LHCN-M2 (cell line): ENCODE data around the gene COPG1. TPM values are rescaled to one million over a fixed set of nuclear protein-coding genes. Genes with fewer than 3 reads are reported as not detected.
"Not testable (repeated sequence)": the region's sequence is repeated elsewhere in the genome, so short reads cannot be mapped to it uniquely, and the experiment has no call there.

Source experiments
- DNase-seq: peaks from one replicate; pipeline ENCODE4 v3.0.0-alpha.2; 2012; ENCODE audit warnings: low read depth
- polyA plus RNA-seq: library from polyadenylated mRNA; unstranded; fragments of >200 nt; gene quantifications from one replicate; pipeline ENCODE4 v1.2.1, GENCODE V29; 2012; ENCODE audit warnings: missing spikeins
- total RNA-seq: library from RNA; depleted of rRNA; stranded (reverse); fragments of >200 nt; gene quantifications from 2 replicates; pipeline ENCODE4 v1.2.3, GENCODE V29; 2014; rRNA removed

COPG1 gene
- total RNA-seq: 192 TPM in 2 replicates
- polyA plus RNA-seq: 210 TPM

GRCh38 chr3:129249284-129250065, at the start of gene COPG1:
Gene COPG1 (plus strand): TSS chr3:129249606. CDS start chr3:129249710, 104 bp downstream.
- DNase-seq: peak; percentile 81

- DNase-seq: no peak
These were observed 44.9 kb upstream of the COPG1 start for GRCh38 chr3:129204473-129204872.

GRCh38 chr3:129205109-129205832, 44.1 kb upstream of the COPG1 start:
- DNase-seq: no peak

- DNase-seq: no peak
These were observed 41.9 kb upstream of the COPG1 start for GRCh38 chr3:129207479-129207878.

DNA sequence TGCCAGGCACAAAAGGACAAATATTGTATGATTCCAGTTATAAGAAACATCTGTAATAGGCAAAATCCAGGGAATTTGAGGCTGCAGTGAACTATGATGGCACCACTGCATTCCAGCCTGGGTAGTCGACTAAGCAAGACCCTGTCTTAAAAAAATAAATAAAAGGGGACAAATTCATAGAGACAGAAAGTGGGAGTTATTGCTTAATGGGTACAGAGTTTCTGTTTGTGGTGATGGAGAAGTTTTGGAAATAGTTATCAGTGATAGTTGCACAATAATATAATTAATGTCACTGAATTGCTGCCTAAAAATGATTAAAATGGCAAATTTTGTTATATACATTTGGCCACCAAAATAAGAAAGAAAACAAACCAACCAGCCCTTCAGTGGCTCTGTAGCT, 38.1 kb upstream of the COPG1 start:
- no peak for DNase-seq

DNA sequence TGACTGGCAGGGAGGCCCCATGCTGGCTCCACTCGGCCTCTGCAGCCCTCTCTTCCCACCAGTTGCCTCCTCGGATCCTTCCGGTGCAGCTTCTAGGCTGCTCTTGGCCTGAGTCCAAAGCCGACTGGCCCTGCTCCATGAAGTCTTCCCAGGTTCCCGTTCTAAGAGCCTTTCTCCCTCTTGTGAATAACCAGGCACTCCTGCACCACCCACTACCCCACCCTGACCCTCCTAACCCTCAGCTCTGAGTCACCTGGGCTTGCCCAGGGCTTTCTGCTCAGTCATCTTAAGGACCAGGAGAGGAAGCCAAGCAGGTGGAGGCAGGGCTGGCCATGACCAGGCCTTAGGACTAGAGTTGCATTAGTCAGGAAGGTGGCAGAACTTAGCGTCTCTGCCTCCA, 37.6 kb upstream of the COPG1 start:
- peak; percentile 81 for DNase-seq

DNA sequence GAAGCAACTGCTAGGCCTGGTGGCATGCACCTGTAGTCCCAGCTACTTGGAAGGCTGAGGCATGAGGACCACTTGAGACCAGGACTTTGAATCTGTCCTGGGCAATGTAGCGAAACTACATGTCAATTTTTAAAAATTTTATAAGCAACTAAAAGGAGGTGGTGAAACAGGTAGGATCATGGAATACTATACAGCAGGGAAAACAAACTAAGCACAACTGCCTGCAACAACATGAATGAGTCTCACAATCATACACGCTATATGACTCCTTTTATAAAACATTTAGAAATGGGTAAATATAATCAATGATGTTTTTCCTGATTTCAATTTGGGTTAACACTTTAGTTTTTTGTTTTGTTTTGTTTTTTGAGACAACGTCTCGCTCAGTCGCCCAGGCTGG, 36.2 kb upstream of the COPG1 start:
- DNase-seq: no peak

- DNase-seq: no peak
These were observed 30.7 kb upstream of the COPG1 start for GRCh38 chr3:129218742-129219141.

- DNase-seq: not testable (repeated sequence)
These were observed 25.0 kb upstream of the COPG1 start for GRCh38 chr3:129224387-129224786.

GRCh38 chr3:129224984-129225393, 24.4 kb upstream of the COPG1 start:
- DNase-seq: peak; percentile 88

DNA sequence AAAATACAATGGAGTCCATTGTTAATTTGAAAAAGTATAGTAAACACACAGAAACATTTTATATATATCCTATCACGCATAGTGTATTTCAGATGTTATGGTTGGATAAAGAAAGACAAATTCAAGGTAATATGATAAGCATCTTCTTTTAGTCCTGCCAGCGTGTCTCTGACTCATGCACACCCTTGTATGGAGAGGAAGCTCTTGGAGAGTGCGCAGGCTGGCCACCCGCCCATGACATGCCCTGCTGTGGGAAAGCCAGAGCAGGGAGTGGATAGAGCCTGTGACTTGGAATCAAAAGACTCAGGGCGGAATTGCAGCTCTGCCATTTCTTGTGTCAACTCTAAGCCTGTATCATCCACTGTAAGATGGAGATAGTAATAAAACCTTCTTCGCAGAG, 23.0 kb upstream of the COPG1 start:
- DNase-seq: peak; percentile 95

- peak; percentile 77 for DNase-seq
These were observed 20.4 kb upstream of the COPG1 start for GRCh38 chr3:129228891-129229585.

GRCh38 chr3:129230311-129231019, 18.9 kb upstream of the COPG1 start:
- DNase-seq: peak; percentile 91

GRCh38 chr3:129231331-129232119, 17.9 kb upstream of the COPG1 start:
- no peak for DNase-seq

GRCh38 chr3:129233538-129233937, 15.9 kb upstream of the COPG1 start:
- no peak for DNase-seq

DNA sequence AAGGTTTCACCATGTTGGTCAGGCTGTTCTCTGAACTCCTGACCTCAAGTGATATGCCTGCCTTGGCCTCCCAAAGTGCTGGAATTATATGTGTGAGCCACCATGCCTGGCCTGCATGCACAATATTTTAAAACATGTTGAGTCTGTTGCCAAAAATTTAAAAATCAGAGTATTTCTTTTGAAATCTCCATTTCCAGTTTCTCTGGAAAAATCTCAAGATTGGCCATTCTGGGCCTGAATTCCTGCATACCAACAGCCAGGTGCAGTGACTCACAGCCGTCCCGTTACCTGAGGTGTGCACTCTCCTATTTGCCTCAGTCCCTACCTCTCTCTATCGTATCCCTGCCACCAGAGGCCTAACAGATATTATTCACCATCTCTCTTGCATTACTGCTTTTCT, 15.0 kb upstream of the COPG1 start:
- DNase-seq: no peak

DNA sequence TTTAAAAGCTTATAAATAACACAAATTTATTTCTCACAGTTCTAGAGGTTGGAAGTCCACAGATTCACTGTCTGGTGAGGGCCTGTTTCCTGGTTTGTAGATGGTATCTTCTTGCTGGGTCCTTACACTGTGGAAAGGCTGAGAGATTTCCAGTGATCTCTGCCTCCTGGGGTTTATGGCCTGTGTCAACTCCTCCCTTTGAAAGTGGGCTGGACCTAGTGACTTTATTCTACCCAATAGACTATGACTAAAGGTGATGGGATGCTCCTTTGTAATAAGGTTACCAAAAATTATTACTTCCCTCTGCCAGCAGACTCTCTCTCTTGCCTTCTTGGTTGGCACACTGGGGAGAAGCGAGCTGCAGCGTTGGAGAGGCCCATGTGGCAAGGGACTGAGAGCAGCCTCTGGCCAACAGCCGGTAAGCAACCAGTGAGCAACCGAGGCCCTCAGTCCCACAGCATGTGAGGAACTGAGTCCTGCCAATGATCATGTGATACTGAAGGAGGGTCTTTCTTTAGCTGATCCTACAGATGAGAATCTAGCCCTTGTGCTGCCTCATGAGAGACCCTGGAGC, 14.0 kb upstream of the COPG1 start:
- DNase-seq: no peak

DNA sequence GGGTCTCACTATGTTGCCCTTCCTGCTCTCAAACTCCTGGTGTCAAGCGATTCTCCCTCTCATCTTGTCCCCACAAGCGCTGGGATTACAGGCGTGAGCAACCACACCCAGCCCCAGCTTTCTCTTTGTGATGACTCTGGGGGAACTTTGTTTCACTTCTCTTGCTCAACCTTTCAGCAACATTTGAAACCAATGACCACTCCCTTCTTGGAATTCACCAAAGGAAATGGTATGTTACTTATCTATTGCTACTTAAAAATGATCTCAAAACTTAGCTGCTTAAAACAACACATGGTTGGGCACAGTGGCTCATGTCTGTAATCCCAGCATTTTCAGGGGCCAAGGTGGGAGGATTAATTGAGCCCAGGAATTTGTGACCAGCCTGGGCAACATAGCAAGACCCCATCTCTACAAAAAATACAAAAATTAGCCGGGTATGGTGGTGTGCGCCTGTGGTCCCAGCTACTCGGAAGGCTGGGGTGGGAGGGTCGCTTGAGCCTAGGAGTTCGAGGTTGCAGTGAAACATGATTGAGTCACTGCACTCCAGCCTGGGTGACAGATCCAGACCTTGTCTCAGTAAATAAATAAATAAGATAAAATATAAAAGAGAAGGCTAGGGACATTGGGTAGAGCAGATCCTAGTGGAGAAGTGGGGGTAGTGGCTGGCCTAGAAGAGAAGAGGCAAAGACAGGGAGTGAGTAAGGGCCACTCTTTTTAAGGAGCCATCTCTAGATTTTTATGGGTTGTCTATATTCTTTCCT, 10.3 kb upstream of the COPG1 start:
- no peak for DNase-seq

DNA sequence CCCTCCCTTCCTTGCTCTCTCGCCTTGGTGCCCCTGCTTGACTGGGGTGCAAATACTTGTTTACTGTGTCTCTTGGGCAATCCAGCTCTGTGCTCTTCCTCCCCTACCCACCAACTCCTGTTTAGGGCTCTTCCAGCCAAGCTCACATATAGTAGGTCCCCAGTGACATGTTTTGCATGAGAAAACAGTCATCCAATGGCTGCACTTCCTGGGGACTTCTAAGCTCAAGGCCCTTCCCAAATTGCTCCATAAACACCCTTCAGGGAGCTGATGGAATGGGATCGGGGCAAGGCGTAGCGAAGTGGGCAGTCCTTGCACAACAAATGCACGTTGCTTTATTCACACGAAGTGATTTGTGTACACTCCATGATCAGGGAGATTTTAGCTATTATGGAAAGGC, 9.4 kb upstream of the COPG1 start:
- DNase-seq: no peak

DNA sequence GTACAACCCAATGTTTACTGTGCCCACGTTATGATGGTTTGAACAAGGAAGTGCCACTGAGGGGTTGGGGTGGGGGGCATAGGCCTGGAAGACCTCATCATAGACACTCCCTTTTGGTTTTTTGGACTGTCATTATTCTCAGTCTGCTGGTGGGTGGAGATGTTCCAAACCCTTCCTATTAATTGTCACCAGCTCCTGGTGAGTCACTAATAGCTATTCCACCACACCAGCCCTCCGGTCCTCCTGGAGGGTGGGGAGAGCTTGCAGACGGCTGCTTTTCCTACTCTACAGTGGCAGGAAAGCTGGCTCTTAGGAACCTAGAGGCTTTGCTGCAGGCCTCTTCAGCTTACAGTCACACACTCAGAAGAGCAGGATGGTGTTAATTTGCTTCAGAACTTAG, 9.0 kb upstream of the COPG1 start:
- no peak for DNase-seq
